Left lung (tissue), 10 donors: ENCODE results near the gene SUSD5. TPM values are rescaled to one million over a fixed set of nuclear protein-coding genes. Genes with fewer than 3 reads are reported as not detected.
"Not testable (repeated sequence)": the region's sequence is repeated elsewhere in the genome, so short reads cannot be mapped to it uniquely, and the experiment has no call there.

Experiments
- ATAC-seq: fragments of 200-7000 bp; cut with Tn5 transposase; one replicate; pipeline ENCODE4 v1.9.1; 2020; ENCODE audit warnings: moderate library complexity
- DNase-seq, 4 donors: peaks; one replicate each; pipeline ENCODE4 v3.0.0-alpha.2; 2013 to 2020
- H3K27ac ChIP-seq, 2 donors: fragments of 200-600 bp; sonication (generic) in 1 of 2; one replicate each; pipeline versions ENCODE4 v1.5.0 to v1.8.0; 2020 to 2021
- H3K27me3 ChIP-seq, 2 donors: fragments of 200-600 bp; sonication (generic) in 1 of 2; one replicate each; pipeline versions ENCODE4 v1.5.0 to v1.8.0; 2020 to 2021
- H3K36me3 ChIP-seq, 2 donors: fragments of 200-600 bp; sonication (generic) in 1 of 2; one replicate each; pipeline versions ENCODE4 v1.5.0 to v1.8.0; 2020 to 2021
- H3K4me1 ChIP-seq, 2 donors: fragments of 200-600 bp; one replicate each; pipeline ENCODE4 v1.8.0; 2021
- H3K4me3 ChIP-seq, 2 donors: fragments of 200-600 bp; sonication (generic) in 1 of 2; one replicate each; pipeline versions ENCODE4 v1.5.0 to v1.8.0; 2020 to 2021; ENCODE audit warnings: mild to moderate bottlenecking in 1 of 2
- H3K9me3 ChIP-seq, 2 donors: fragments of 200-600 bp; sonication (generic) in 1 of 2; one replicate each; pipeline versions ENCODE4 v1.5.0 to v1.8.0; 2020 to 2021
- CTCF ChIP-seq, 2 donors: fragments of 200-600 bp; sonication (generic) in 1 of 2; IDR thresholded peaks; one replicate each; pipeline versions ENCODE4 v1.5.0 to v1.8.0; 2021; ENCODE audit warnings: antibody characterized with exemption in 2 of 2
- intact Hi-C, 2 donors: fragments of 100-400 bp; cut with DNase I; formaldehyde crosslinking; loops; one replicate each; pipeline versions ENCODE4 v1.11.2 to v1.14.2; 2022
- polyA plus RNA-seq, 6 donors: library from polyadenylated mRNA; unstranded; fragments of 120-200 nt; gene quantifications; one replicate each; pipeline ENCODE4 v1.2.1, GENCODE V29; 2013; ENCODE audit not compliant: insufficient read length in 6 of 6
- total RNA-seq, 2 donors: library from RNA; stranded (reverse); fragmentation: NEBNext Ultra II Directional; extraction: Animal tissue kit (Norgen Biotek cat#: 25700); gene quantifications; one replicate each; pipeline ENCODE4 v1.2.1, GENCODE V29; 2021
- donor health status: DM: no; HTN: yes; CAD: no.
- donor health status: DM: no; HTN: no; CAD: no.

SUSD5 gene
- total and polyA plus RNA-seq, 8 donors, result 1.3 to 4.3 (median 3.0) TPM

- H3K36me3 ChIP-seq, result peaks cover 0 to 29% of the 10 kb centered on the region in 2 donors
- no peak for TF ChIP-seq CTCF (IDR thresholded peaks at IDR 0.05)
- intact Hi-C loops, result no loop called here
Observed at GRCh38 chr3:33117461-33117860, 101.1 kb downstream of the SUSD5 start.

GRCh38 chr3:33115024-33115768 lies 103.4 kb downstream of the SUSD5 start:
- H3K9me3 ChIP-seq, result no peaks in the 10 kb centered on the region
- H3K36me3 ChIP-seq, result peaks cover 0 to 6% of the 10 kb centered on the region in 2 donors
- intact Hi-C loops, result no loop called here
- TF ChIP-seq CTCF (IDR thresholded peaks at IDR 0.05), result no peak
- H3K4me1 ChIP-seq, result peaks cover 8 to 42% of the 10 kb centered on the region in 2 donors
- ATAC-seq (peak; percentile 72), DNase-seq (peak in 2 of 4 donors; percentile 24 to 90)
- H3K4me3 ChIP-seq, result peak overlapping the region; percentile 52 to 70
- no peaks in the 10 kb centered on the region for H3K27me3 ChIP-seq
- H3K27ac ChIP-seq, result peak overlapping the region; percentile 97 to 99

More at GRCh38 chr3:33117461-33117860, 101.1 kb downstream of the SUSD5 start:
- H3K9me3 ChIP-seq, result no peaks in the 10 kb centered on the region
- ATAC-seq (no peak), DNase-seq (no peak)
- H3K4me3 ChIP-seq, result no peak overlapping the region
- H3K27ac ChIP-seq, result no peak overlapping the region
- H3K4me1 ChIP-seq, result peaks cover 8 to 41% of the 10 kb centered on the region in 2 donors
- H3K27me3 ChIP-seq, result no peaks in the 10 kb centered on the region

GRCh38 chr3:33114622-33115023 lies 104.0 kb downstream of the SUSD5 start:
- peak overlapping the region; percentile 52 to 70 for H3K4me3 ChIP-seq
- intact Hi-C loops, result no loop called here
- peak overlapping the region; percentile 97 to 99 for H3K27ac ChIP-seq
- TF ChIP-seq CTCF (IDR thresholded peaks at IDR 0.05), result no peak
- peaks cover 8 to 42% of the 10 kb centered on the region in 2 donors for H3K4me1 ChIP-seq
- H3K36me3 ChIP-seq, result peaks cover 0 to 3% of the 10 kb centered on the region in 2 donors
- H3K27me3 ChIP-seq, result no peaks in the 10 kb centered on the region
- no peak for ATAC-seq
- no peaks in the 10 kb centered on the region for H3K9me3 ChIP-seq
- no peak for DNase-seq

GRCh38 chr3:33113772-33114621 lies 104.6 kb downstream of the SUSD5 start, which contains the start of gene CRTAP:
Gene CRTAP (plus strand): TSS chr3:33114014. CDS start chr3:33114078, 64 bp downstream.
- Histone ChIP-seq H3K27me3 (no peaks in the 10 kb centered on the region), H3K4me3 (peak within 1 kb of the TSS; percentile 52 to 70), H3K36me3 (peaks cover 0 to 3% of the 10 kb centered on the region in 2 donors), H3K27ac (peak within 1 kb of the TSS; percentile 97 to 99), H3K9me3 (no peaks in the 10 kb centered on the region), H3K4me1 (peaks cover 8 to 42% of the 10 kb centered on the region in 2 donors)
- intact Hi-C loops, result no loop called here
- ATAC-seq (peak; percentile 95), DNase-seq (peak; percentile 89 to 100 (median 97))
- no peak for TF ChIP-seq CTCF (IDR thresholded peaks at IDR 0.05)

GRCh38 chr3:33111581-33111980 lies 107.0 kb downstream of the SUSD5 start:
- DNase-seq (no peak), ATAC-seq (no peak)
- no peaks in the 10 kb centered on the region for H3K9me3 ChIP-seq
- H3K27me3 ChIP-seq, result no peaks in the 10 kb centered on the region
- no peaks in the 10 kb centered on the region for H3K36me3 ChIP-seq
- peaks cover 8 to 35% of the 10 kb centered on the region in 2 donors for H3K4me1 ChIP-seq
- intact Hi-C loops, result no loop called here
- TF ChIP-seq CTCF (IDR thresholded peaks at IDR 0.05), result no peak
- H3K4me3 ChIP-seq, result no peak overlapping the region
- H3K27ac ChIP-seq, result no peak overlapping the region

GRCh38 chr3:33106854-33107253 lies 111.8 kb downstream of the SUSD5 start:
- H3K27ac ChIP-seq, H3K4me3 ChIP-seq, ATAC-seq, H3K27me3 ChIP-seq, DNase-seq, intact Hi-C loops, H3K36me3 ChIP-seq, H3K9me3 ChIP-seq: not testable (repeated sequence)
- peaks cover 0 to 13% of the 10 kb centered on the region in 2 donors for H3K4me1 ChIP-seq
